VCaP (cell line): ENCODE data around the gene COL4A3.

ENCODE experiments used
- H3K27ac ChIP-seq: fragments of 450-650 bp; 2 replicates; pipeline ENCODE4 v1.5.1; 2017
- TF ChIP-seq, protein P1 (sequence below): fragments of 450-650 bp; conservative IDR thresholded peaks from 2 replicates; pipeline ENCODE4 v1.5.1; 2017; ENCODE audit warnings: mild to moderate bottlenecking, moderate library complexity

Gene COL4A3

DNA sequence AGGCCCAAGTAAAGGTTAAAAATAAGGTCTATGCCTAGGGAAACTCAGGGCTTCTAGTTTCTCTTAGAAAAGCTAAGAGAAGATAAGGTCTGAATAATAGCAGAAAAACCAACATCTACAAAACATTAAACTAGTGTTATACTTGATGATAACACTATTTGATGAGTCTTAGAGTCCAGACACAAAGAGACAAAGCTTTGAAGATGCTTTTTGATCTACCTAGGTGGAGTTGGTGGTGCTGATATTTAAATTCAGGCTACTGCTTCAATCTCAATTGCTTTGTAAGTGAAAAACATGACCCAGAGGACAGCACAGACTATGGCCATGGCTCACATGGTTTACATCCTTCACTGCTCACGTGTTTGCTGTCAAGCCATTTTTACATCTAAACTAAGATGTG is 148.9 kb downstream of the COL4A3 start:
- TF ChIP-seq, protein P1, sequence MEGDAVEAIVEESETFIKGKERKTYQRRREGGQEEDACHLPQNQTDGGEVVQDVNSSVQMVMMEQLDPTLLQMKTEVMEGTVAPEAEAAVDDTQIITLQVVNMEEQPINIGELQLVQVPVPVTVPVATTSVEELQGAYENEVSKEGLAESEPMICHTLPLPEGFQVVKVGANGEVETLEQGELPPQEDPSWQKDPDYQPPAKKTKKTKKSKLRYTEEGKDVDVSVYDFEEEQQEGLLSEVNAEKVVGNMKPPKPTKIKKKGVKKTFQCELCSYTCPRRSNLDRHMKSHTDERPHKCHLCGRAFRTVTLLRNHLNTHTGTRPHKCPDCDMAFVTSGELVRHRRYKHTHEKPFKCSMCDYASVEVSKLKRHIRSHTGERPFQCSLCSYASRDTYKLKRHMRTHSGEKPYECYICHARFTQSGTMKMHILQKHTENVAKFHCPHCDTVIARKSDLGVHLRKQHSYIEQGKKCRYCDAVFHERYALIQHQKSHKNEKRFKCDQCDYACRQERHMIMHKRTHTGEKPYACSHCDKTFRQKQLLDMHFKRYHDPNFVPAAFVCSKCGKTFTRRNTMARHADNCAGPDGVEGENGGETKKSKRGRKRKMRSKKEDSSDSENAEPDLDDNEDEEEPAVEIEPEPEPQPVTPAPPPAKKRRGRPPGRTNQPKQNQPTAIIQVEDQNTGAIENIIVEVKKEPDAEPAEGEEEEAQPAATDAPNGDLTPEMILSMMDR: no peak
- no peak overlapping the region for H3K27ac ChIP-seq

DNA sequence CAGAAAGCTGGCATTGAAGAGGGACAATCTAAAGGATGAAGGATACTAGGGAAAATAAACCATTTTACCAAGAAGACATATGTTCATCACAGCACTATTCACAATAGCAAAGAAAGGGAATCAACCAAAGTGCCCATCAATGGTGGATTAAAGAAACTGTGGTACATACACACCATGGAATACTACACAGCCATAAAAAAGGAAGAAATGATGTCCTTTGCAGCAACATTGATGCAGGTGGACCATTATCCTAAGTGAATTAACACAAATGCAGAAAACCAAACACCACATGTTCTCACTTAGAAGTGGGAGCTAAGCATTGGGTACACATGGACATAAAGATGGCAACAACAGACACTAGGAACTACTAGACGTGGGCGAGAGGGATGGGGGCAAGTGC is 153.4 kb downstream of the COL4A3 start:
- H3K27ac ChIP-seq: no peak overlapping the region
- TF ChIP-seq, protein P1: no peak

DNA sequence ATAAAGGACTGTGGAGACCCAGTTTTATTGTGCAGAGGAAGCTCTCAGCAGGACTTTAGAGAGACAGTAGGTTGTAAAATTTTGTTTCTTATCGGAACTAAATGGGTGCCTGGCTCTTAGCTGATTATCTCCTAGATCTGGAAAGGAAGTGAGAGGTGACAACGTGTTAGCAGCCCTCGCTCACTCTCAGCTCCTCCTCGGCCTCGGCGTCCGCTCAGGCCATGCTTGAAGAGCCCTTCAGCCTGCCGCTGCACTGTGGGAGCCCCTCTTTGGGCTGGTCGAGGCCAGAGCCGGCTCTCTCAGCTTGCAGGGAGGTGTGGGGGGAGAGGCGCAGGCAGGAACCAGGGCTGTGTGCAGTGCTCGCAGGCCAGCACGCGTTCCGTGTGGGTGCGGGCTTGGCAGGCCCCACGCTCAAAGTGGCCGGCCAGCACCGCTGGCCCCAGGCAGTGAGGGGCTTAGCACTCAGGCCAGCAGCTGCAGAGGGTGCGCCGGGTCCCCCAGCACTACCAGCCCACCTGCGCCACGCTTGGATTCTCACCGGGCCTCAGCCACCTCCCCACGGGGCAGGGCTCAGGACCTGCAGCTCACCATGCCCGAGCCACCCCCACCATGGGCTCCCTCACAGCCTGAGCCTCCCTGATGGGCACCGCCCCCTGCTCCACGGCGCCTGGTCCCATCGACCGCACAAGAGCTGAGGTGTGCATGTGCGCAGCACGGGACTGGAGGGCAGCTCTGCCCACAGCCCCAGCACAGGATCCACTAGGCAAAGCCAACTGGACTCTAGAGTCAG is 156.1 kb downstream of the COL4A3 start:
- TF ChIP-seq, protein P1: no peak
- H3K27ac ChIP-seq: no peak overlapping the region

DNA sequence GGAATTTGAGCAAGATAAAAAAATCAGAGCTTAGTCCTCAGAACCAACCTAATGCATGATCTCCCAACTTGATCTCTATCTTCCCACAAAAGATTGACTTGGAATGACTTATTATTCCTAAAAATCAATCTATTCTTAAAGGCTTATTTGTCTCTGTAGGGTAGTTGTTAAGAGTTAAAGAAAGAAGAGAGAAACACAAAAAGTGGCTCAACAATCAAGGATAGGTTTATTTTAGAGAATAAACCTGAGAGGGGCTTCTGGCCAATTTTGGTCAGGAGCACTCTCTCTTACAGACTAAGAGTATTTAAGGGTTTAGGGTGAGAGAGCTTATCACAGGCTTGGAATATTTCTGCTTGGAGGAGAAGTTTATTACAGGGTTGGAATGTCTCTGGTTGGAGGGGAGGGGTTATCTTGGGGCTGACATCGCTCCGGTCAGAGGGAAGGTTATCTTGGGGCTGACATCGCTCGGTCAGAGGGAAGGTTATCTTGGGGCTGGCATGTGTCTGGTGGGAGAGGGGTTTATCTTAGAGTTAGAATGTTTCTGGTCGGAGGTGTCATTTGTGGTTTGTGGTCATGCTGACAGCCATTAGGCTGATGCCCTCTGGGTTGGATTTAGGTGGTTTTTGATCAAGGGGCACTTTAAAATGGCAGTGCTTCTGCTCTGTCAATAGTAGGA is 158.2 kb downstream of the COL4A3 start:
- TF ChIP-seq, protein P1: no peak
- H3K27ac ChIP-seq: no peak overlapping the region

DNA sequence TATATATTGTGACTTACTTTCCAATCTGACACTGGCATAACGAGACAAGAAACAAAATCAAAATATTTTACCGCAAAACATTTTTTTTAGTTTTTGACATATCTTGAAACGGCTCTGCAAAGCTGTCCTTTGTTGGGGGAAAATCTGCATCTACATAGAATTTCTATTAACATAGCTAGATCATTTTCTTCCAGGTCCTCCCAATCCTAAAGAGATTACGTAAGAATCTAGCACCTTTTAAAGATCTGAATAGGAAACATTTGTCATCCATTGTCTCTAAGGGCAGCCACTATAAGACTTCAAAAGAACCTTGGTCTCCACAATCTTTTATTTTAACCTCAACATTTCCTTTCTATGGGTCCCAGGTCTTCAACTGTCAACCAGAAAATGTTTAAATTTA is 159.4 kb downstream of the COL4A3 start:
- TF ChIP-seq, protein P1: no peak
- H3K27ac ChIP-seq: no peak overlapping the region

DNA sequence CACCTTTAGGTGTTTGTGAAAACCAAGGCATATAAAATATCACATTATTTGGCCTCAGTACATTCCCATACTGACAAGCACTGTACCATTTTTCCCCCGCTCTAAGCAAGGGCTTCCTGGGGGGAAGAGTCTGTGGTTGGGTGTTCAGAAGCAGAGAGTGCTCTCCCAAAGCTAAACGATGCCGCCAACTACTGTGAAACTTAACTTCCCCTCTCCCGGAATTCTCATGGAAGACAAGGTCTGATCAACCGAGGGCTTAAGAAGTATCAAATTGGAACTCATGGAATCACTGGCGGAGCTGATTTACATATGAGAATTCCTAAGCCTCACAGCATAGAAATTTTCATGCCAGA is 160.2 kb downstream of the COL4A3 start:
- TF ChIP-seq, protein P1: no peak
- peak overlapping the region; percentile 95 for H3K27ac ChIP-seq

DNA sequence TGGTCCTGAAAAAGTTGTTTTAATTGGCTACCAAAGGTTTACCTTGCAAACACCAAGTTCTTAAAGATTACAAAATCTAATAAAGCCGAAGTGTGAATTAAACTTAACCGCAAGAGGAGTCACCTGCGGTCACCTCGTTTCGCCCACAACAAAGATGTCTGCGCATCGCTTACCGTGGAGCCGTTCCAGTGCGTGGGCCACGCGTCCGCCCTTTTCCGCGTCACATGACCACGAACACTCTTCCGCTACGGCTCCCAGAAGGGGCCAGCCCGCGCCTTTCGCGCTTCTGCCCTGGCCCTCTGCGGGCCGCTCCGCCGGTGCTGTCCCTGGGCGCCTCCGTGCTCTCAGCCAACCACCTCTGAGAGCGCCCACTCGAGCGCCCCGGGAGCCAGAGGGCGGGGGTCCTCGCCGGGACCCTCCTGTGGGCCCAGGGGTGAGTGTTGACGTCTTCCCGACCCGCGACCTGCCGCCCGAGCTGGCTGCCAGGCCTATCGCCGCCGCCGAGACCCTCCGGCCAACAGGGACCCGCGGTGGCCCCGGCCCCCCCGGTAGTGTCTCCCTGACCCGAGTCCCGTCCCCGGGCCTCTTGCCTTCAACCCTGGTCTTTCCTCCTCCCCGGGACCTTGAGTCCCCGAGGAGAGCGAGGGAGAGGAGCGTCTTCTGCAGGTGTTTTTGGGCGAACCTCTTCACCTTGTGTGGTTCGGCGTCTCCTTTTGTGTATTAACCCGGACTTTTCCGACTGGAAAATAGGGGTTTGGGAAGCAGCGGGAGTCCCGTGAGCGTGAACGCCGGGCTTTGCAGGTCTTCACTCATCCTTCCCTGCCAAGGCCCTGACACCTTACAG is 160.8 kb downstream of the COL4A3 start, which contains the start of gene MFF:
Gene MFF, plus strand, starts transcription at position 257 of the 844 bp plus-strand sequence. CDS start 5,415 bp downstream, outside the sequence.
- TF ChIP-seq, protein P1: peak; percentile 61
- peak within 1 kb of the TSS; percentile 95 for H3K27ac ChIP-seq
